SHP77 treated with DMSO at 0.1 percent for 48 hours (cell line): ENCODE measurements around the gene ZC2HC1B.

Experiments
- DNase-seq: peaks from one replicate; lab custom pipeline; 2025; lab: John Stamatoyannopoulos, UW

ZC2HC1B gene

DNA sequence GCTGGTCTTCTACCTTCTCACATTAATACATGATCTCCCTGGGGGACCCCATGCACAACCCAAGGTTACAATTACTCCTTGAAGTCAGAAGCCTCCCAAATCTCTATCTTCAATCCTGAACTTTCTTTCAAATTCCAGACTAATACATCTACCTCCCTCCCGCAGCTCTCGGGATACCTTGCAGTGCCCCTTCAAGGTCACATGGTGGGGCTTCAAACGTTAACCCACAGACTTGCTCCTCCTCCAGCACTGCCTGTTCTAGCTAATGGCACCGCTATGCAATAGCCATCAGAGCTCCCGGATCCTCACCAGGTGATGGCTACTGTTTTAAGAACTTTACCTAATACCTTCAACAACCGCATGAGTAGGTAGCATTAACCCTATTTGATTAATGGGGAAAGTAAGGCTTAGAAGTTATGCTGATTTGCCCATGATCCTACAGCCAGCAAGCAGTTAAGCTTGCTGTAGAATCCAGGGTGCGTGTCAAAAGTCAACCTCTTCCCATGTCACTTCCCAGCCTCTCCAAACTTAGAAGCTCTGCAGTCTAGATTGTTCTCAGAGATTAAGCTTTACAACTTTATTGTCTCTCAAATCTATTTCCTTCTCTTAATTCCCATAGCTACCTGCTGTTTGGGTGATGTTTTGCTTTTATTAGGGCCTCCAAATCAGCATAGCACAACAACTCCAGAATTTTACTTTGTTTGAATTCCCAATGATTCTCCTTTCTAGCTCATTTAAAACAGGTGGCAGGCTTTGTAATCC is 99.1 kb downstream of the ZC2HC1B start:
- DNase-seq: no peak

DNA sequence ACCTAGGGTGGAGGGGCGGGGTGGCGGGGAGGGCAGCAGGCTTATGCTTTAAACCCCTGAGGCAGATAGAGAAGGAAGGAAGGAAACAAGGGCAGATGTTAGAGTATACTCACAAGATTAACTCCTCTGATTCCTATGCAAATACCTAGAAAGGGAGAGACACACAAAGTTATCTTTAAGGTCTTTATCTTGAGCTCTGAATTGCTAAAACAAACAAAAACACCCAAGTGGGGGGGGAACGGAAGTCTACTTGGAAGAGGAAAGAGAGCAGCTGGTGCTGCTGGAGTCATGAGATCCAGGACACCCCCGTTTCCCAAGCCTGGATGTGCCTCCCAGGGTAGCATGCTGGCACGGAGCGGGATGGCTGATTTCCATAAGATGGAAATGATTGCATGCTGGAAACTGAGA is 100.4 kb downstream of the ZC2HC1B start:
- no peak for DNase-seq

DNA sequence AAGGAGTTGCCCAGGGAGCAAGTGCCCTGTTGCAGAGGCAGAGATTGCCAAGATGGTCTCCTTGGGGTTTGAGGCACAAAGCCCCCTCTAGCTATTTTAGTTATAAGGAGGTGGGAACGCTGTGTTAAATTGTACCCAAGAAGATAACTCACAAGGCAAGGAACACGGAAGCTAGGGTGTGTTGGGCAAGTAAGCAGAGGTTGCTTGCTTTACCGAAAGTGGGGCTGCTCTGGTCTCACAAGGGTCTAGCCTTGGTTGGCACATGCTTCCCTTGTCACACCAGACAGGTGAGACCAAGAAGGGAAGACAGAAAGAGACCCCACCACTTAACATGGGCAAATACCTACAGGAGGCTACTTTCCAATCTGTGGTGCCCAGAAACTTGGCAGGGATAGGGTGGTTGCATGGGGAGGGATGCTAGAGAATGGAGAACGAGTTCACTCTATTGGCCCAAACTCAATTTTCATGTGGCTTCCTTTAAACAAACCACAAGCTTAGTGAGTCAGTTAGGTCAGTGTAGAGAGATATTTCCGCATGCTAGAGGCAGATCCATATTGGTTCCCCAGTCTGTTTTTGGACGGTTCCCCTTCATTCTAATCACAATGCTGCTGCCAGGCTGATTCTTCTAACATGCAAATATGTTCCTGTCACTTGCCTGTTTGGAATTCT is 101.4 kb downstream of the ZC2HC1B start:
- DNase-seq: no peak

DNA sequence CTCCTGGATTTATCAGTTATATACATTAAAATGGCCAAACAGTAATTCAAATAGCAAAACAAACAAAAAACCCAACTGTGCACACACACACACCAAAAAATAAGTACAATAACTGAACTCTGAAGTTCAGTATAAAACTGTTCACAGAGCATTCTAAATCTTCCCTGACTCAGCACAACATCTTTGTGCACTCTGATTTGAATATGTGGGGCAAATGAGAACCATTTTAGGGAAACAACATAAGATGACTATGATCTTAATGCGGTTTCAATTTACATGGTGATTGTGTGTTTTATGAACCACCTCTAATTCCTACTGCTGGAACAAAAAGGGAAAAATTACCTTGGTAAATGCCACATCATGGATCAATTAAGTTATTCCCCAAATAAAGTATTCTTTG is 102.0 kb downstream of the ZC2HC1B start:
- no peak for DNase-seq

DNA sequence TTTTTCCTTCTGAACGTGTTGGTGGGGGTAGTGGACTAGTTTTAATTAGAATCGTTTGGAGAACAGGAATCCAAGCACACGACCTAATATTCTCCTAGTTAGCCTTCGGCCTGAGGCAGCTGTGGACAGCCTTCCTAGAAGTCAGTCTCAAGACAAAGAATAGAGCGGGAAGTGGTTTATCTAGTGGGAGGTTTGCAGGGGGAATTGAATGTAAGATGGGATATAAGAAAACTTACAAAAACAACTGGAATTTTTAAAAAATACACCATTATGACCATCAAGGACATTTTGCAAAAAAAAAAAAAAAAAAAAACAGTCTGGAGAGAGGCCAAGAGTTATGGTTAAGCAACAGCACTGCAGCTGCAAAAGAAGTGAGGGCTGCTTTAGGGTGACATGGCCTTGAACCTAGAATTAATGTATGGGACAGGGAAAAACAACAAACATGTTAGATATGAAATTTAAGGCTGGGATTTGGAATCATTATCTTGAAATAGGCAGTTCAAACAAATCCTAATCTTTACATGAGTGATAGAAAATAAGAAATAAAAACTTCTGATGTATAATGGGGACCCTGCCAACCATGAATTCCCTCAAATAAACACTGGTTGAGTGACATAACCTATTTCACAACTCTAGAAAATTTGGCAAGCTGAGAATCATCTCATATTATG is 103.6 kb downstream of the ZC2HC1B start:
- no peak for DNase-seq

DNA sequence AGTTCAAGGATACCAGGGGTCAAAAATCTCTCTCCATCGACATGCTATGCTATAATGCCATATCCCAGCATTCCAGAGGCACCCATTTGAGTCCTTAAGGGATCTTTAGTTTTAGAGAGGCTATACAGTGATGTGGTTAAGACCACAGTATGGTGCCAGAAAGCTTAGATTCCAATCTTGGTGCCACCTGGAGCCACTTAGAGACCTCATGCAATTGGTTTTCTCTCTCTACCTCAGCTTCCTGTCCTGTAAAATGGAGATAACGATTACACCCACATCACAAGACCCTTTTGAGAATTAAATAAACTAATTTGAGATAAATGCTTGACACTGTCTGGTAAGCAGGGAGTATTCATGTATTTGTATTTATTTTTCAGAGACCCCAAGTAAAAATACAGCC is 104.8 kb downstream of the ZC2HC1B start:
- no peak for DNase-seq

DNA sequence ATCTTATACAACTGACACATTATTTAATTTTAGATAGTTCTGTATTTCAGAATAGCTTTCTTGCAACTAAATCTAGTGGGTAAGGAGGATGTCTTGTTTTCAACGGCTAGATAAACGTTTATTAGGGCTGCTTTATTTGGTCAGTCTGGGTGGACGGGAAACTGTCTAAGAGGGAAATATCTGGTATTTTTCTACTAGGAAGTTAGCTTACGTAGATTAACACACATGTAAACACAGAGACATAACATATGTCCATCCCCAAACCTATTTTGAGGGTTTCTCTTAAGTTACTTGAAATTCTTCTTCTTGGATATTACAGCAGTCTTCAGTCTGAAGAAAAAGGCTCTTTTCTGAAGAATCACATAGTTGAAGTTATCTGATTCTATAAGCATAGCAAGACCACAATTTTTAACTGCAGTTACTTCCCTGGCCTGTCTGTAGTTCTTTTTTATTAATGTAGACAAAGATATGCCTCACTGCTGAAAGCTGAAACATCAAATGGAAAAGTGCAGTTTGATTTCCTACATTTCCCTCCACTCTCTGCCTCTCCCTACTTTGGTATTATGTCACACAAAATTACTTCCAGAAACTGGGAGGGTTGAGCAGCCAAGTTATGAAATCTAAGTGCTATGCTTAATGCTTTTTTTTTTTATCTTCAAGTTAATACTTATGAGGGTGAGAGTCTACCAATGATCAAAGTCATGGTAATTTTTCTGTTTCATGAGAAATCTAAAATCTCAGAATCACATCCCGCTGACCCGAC is 106.4 kb downstream of the ZC2HC1B start:
- no peak for DNase-seq

DNA sequence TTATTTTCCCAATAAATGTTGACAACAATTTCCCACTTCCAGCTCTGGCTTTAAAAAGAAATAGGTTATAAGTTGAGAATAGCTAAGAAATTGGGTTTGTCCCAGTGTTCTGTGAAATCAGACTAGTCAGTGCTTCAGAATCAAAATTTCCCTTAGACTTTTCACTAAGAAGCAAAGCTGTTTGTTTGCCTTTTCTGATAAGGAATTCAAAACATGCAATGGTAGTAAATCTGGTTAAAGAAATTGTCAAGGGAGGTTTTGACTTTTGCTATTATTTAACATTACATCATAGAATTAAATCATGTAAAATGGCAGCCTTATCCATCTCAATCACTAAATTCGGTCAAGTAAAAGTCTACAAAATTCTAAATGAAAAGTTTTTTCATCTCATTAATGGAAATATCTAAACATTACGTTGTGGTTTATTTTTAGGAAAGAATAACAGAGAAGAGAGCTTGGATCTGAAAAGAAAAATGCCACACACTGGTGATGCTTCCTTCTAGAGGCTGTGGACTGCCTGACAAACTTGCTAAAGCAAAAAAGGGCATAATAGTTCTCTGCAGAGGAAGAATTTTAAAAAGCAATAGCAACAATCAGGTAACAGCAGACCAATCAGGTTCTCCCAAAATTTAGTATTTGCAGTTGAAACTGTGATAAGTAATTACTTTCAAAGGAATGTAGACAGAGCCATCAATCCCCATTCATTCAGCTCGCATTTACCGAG is 107.4 kb downstream of the ZC2HC1B start:
- no peak for DNase-seq

DNA sequence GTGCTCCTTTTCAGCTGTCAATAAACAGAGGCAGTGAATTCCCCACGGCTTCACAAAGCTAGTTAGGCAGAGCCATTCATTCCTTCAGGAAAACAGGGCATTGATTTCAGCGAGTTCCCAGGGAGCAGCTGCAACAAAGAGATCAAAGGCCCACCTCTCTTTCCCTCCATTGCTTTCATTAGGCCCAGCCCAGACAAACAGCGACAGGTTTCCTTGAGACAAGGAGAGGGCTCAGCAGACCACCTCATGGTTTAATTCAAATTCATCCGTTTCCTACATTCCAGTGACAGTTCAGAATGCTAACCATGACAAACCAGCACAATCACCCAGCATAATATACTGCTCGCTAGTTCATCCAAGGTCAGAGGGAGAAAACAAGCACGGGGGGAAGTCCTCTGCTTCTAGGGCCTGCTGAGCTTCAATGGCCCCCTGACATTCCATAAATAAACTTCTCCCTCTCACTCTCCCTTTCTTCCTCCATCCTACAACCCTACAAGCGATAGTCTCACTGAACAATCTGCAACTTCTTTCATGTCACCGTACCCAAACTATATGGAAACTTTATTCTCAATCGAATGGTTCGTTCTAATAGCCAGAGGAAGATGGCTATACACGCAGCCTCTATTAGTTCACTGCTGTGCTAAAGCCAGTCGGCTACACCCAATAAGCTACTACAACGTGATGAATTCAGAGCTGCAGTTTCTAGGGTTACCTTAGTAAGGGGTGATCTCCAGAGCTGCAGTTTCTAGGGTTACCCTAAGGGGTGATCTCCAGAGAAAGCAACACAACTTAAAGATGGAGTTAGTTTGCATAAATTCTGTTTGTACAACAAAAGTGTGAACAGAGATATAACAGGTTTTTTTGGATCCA is 109.1 kb downstream of the ZC2HC1B start:
- no peak for DNase-seq

DNA sequence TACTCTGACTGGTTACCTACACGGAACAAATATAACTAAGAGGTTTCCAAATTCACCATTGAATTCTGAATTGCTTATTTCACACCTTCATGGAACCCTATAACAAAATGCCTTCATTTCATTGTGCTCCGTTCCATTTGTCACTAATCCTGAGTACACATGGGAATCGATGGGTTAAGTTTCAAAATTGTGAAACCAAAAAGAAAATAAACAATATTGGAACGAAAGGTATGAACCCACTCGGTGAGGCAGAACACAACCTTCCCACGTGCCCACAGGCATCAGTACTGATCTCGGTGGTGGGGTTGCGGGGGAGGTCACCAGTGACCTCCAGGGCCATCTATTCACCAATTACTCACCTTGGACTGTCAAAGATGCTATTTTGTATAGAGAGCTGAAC is 109.8 kb downstream of the ZC2HC1B start:
- no peak for DNase-seq

DNA sequence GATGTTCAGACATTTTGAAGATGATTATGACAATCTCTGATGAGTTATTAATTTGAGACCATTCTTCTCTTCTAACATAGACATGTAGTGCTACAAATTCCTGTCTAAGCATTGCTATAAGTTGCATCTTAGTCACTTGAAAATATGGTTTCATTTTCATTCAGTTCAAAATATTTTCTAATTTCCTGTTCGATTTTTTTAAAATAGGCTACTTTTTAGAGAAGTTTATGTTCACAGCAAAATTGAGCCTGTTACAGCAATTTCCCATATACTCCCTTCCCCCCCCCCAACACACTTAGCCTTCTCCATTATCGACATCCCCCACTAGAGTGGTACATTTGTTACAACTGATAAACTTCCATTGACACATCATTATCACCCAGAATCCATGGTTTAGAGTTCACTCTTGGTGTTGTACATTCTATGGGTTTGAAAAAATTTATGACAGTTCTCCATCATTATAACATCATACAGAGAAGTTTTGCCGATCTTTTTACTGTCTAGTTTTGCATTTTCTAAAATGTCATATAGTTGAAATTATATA is 112.6 kb downstream of the ZC2HC1B start:
- DNase-seq: no peak

DNA sequence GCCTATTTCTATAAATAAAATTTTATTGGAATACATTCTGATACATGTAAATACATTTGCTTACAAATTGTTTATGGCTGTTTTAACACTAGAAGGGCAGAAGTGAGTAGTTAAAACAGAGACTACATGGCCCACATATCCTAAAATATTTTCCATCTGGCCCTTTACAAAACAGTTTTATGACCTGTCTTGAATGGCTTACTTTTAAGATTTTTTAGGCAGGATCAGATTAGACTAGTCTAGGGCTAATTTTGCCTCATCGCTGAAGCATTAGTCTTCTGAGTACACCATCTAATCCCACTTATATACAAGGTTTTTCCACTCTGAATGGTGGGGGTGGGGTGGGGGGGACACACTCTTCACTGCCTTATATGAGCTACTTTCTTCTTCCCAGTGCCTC is 116.6 kb downstream of the ZC2HC1B start:
- no peak for DNase-seq

DNA sequence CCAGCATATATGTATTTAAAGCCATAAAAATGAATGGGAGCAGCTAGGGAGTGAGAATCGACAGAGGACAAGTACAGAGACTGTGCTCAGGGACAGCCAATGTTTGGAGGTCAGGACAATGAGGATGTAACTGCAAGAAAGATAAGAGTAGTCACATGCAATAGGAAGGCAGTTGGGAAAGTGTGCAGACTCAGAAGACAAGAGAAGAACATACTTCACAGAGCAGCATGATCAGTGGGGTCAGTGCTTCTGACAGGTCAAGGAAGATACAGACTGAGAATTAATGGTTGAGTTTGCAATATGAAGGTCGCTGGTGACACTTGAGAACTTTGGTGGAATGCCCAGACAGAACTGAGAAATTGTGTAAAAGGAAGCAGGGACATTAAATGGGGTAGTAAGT is 118.7 kb downstream of the ZC2HC1B start:
- no peak for DNase-seq

DNA sequence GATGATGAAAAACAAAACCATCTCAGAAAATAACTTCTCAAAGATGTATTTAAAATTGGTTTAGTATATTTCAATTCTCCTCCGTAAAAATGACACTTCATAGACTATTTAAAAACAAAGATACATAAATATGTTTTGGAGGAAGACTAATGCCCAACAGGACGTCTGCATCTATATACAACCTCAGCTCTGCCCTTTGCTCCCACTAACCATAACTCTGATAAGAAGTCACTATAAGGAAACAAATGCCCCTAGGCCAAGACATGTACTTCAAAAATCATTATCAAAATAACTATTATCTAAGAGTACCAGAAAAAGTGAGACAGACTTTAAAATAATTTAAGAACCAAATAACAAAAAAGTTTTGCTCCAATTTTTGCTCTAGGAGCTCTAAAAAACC is 120.4 kb downstream of the ZC2HC1B start:
- no peak for DNase-seq

DNA sequence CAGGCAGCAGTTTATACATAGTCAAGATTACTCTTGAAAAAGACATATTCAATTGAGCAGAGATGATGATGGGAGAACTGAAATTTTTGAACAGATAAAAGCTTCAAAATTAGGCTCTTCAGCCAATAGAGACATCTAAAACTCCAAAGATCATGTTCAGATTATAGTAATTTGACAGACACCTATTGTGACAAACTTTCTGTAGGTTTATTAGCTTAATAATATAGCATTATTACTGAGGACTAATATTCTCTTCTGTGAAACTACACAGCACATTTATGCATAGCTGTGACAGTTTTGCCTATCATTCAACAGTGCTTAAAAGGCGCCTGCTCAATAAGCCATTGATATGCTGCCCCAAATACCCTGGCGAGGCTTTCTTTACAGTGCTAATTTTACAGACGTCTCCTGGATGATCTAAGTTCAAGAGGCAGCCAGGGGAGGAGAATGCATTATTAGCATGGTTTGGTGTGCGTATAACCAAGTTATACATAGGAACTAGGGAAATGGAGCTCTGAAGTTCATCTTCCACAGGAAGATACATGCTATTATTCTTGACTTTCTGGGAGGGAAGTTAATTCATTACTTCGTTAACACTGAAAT is 122.3 kb downstream of the ZC2HC1B start:
- DNase-seq: no peak
